ENCODE results near the gene GRIK4. TPM values are rescaled to one million over a fixed set of nuclear protein-coding genes. Genes with fewer than 3 reads are reported as not detected.

GRIK4 gene
- total RNA-seq, 1 donor from 2014 or later: 2.2 TPM

DNA sequence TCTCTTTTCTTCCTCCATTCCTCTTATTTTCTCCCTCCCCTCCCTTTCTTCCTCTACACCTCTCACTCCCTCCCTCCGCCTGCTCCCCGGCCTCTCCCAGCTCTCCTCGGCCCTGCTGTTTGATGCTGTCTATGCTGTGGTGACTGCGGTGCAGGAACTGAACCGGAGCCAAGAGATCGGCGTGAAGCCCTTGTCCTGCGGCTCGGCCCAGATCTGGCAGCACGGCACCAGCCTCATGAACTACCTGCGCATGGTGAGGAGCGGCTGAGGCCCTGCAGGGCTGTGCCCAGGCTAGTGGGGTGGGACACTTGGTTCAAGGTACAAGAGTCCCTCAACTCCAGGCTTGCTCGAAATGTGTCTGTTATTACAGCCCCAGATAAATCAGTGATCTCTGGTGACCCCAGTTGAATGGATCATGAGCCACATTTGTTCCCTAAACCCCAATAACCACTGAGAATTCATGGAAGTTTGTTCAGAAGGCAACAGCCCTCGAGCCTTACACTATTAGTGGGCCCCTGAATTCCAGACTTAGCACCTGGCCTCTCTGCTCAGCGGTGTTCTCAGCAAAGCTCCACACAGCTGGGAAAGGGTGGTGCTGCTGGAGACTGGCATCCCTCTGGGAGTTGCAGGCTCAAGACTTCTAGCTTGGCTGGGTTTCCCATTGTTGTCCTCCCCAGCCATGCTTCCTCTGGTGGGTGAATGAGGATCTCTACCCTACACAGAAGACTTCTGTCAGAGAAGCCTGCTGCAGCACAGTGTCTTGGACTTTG lies 362.6 kb downstream of the GRIK4 start:
- DNase-seq (ENCODE audit: low spot score in 2 of 2, unreplicated experiment in 2 of 2): no peak
- H3K27ac Mint-ChIP-seq: no peak overlapping the region
- H3K4me3 Mint-ChIP-seq: no peak overlapping the region
- H3K4me1 Mint-ChIP-seq: no peaks in the 10 kb centered on the region
- peaks cover 2% of the 10 kb centered on the region for H3K36me3 Mint-ChIP-seq
- peaks cover 52% of the 10 kb centered on the region for H3K27me3 Mint-ChIP-seq (ENCODE audit: low read depth)
- H3K9me3 Mint-ChIP-seq: peaks cover 5% of the 10 kb centered on the region
- TF ChIP-seq, protein P1, sequence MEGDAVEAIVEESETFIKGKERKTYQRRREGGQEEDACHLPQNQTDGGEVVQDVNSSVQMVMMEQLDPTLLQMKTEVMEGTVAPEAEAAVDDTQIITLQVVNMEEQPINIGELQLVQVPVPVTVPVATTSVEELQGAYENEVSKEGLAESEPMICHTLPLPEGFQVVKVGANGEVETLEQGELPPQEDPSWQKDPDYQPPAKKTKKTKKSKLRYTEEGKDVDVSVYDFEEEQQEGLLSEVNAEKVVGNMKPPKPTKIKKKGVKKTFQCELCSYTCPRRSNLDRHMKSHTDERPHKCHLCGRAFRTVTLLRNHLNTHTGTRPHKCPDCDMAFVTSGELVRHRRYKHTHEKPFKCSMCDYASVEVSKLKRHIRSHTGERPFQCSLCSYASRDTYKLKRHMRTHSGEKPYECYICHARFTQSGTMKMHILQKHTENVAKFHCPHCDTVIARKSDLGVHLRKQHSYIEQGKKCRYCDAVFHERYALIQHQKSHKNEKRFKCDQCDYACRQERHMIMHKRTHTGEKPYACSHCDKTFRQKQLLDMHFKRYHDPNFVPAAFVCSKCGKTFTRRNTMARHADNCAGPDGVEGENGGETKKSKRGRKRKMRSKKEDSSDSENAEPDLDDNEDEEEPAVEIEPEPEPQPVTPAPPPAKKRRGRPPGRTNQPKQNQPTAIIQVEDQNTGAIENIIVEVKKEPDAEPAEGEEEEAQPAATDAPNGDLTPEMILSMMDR (IDR thresholded peaks at IDR 0.05; ENCODE audit: unreplicated experiment): no peak

DNA sequence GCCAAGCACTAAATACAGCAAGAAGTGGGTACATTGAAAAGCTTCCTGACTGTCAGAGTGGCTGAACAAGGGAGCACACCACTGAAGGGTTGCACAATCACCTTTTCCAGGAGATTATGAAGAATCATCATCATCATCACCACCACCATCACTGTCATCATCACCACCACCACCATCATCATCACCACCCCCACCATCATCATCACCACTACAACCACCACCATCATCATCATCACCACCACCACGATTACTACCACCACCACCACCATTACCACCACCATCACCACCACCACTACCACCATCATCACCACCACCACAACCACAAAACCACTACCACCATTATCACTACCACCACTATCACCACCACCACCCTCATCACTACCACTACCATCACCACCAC lies 364.4 kb downstream of the GRIK4 start:
- TF ChIP-seq, protein P1 (IDR thresholded peaks at IDR 0.05; ENCODE audit: unreplicated experiment): no peak
- Mint-ChIP-seq H3K4me3 (no peak overlapping the region), H3K36me3 (peaks cover 2% of the 10 kb centered on the region)

DNA sequence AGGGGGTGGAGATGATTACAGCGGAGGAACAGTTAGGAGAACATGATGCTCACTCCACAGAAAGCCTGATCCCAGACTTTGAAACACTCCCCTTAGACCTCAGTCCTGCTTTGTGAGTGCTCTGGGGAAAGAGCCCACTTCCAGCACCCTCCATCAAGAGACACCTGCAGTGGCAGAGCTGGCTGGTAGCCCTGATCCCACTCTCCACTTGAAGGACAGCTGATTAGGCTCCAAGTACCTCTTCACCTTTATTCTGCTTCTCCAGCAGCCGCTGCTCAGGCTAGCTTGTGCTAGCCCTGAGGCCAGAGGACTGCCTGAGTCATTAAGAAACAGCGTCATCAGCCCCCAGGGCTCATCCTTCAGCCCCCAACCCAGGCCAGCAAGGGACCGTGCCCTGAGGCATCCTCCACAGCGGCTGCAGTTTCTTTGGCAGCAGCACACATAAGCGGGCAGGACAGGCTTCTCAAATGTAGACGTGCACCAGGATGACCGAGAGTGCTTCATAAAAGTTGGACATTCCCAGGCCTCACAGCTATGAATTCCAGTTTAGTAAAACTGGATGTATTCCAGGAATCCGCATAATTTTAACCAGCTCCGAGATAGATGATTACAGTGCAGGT lies 366.3 kb downstream of the GRIK4 start:
- Mint-ChIP-seq H3K27me3 (ENCODE audit: low read depth) (peaks cover 33% of the 10 kb centered on the region), H3K36me3 (peaks cover 2% of the 10 kb centered on the region), H3K9me3 (peaks cover 5% of the 10 kb centered on the region), H3K27ac (no peak overlapping the region), H3K4me1 (peaks cover 22% of the 10 kb centered on the region), H3K4me3 (no peak overlapping the region)
- DNase-seq (ENCODE audit: low spot score in 2 of 2, unreplicated experiment in 2 of 2): no peak
- TF ChIP-seq, protein P1 (IDR thresholded peaks at IDR 0.05; ENCODE audit: unreplicated experiment): no peak

More for the DNA sequence above, 364.4 kb downstream of the GRIK4 start:
- peaks cover 4% of the 10 kb centered on the region for H3K4me1 Mint-ChIP-seq
- H3K27me3 Mint-ChIP-seq (ENCODE audit: low read depth): peaks cover 39% of the 10 kb centered on the region
- no peak overlapping the region for H3K27ac Mint-ChIP-seq
- H3K9me3 Mint-ChIP-seq: peaks cover 5% of the 10 kb centered on the region
- no peak for DNase-seq (ENCODE audit: low spot score in 2 of 2, unreplicated experiment in 2 of 2)

GRCh38 chr11:120878781-120879180 lies 367.2 kb downstream of the GRIK4 start:
- Mint-ChIP-seq H3K4me1 (peaks cover 32% of the 10 kb centered on the region), H3K9me3 (peaks cover 5% of the 10 kb centered on the region), H3K4me3 (no peak overlapping the region), H3K36me3 (peaks cover 2% of the 10 kb centered on the region), H3K27ac (no peak overlapping the region), H3K27me3 (ENCODE audit: low read depth) (peaks cover 29% of the 10 kb centered on the region)
- TF ChIP-seq, protein P1 (IDR thresholded peaks at IDR 0.05; ENCODE audit: unreplicated experiment): no peak
- no peak for DNase-seq (ENCODE audit: low spot score in 2 of 2, unreplicated experiment in 2 of 2)

DNA sequence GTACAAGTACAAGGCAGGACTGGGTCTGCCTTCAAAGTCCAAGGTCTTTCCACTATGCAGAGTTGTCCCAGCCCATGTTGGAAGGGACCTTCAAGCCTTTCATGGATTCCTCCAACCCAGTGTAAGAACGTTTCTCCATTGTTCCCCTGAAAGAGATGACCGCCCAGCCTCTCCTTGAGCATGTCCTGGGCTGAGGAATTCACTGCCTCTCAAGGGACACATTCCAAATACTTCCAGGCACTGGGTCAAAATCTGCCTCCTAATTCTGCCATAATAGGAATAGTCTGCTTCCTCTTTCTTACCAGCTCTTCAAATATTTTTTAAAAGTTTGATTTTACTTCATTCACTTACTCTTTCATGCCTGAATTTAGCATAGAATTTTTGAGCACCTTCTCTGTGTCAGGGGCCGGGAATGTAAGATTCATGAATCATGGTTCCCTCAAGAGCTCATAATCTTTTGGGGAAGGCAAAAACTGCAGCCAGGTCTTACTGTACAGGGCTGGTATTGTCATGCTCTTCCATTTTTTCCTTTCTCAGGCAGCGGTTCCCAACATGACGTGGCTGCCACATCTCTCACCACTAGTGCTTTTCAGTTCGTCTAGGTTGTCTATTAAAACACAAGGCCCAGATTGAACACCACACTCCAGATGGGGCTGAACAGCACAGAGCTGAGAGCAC lies 369.1 kb downstream of the GRIK4 start:
- peaks cover 2% of the 10 kb centered on the region for H3K36me3 Mint-ChIP-seq
- no peak overlapping the region for H3K27ac Mint-ChIP-seq
- TF ChIP-seq, protein P1 (IDR thresholded peaks at IDR 0.05; ENCODE audit: unreplicated experiment): no peak
- no peak for DNase-seq (ENCODE audit: low spot score in 2 of 2, unreplicated experiment in 2 of 2)
- peaks cover 5% of the 10 kb centered on the region for H3K9me3 Mint-ChIP-seq
- peaks cover 39% of the 10 kb centered on the region for H3K4me1 Mint-ChIP-seq
- no peak overlapping the region for H3K4me3 Mint-ChIP-seq
- peaks cover 24% of the 10 kb centered on the region for H3K27me3 Mint-ChIP-seq (ENCODE audit: low read depth)

Data from mesothelial cell of epicardium (in vitro differentiated cells).